Fibroblast of the aortic adventitia (primary cell): ENCODE data around the gene ELAVL3. TPM values are rescaled to one million over a fixed set of nuclear protein-coding genes. Genes with fewer than 3 reads are reported as not detected.
"Not testable (repeated sequence)": the region's sequence is repeated elsewhere in the genome, so short reads cannot be mapped to it uniquely, and the experiment has no call there.

Experiments used
- DNase-seq: peaks from one replicate; pipeline ENCODE4 v3.0.0-alpha.2; 2010; ENCODE audit warnings: low read depth
- H3K4me3 ChIP-seq: 2 replicates; pipeline ENCODE4 v1.5.1; 2011; ENCODE audit warnings: low read depth, mild to moderate bottlenecking, control low read depth, low read length, moderate library complexity
- CTCF ChIP-seq: IDR thresholded peaks from 2 replicates; pipeline ENCODE4 v1.5.1; 2011; ENCODE audit warnings: mild to moderate bottlenecking, low read length, control low read depth, inconsistent platforms; ENCODE audit not compliant: insufficient read depth
- small RNA-seq: library from RNA; depleted of rRNA; stranded (forward); fragments of <200 nt; gene quantifications from one replicate; pipeline ENCODE3, GENCODE V24; 2012
- total RNA-seq: library from RNA; depleted of rRNA; stranded (reverse); fragments of >200 nt; gene quantifications from 2 replicates; pipeline ENCODE4 v1.2.3, GENCODE V29; 2012; ENCODE audit warnings: low replicate concordance

Gene ELAVL3
- total RNA-seq, 1 donor: 0.45 TPM

GRCh38 chr19:11408591-11408990, 72.3 kb downstream of the ELAVL3 start:
- H3K4me3 ChIP-seq: no peak overlapping the region
- TF ChIP-seq CTCF: no peak
- DNase-seq: no peak

GRCh38 chr19:11406703-11407236, 74.1 kb downstream of the ELAVL3 start:
- DNase-seq, H3K4me3 ChIP-seq: not testable (repeated sequence)

GRCh38 chr19:11405846-11406643, 74.8 kb downstream of the ELAVL3 start:
- H3K4me3 ChIP-seq: no peak overlapping the region
- DNase-seq: no peak

GRCh38 chr19:11404588-11405222, 76.1 kb downstream of the ELAVL3 start:
- TF ChIP-seq CTCF: no peak
- DNase-seq: no peak
- no peak overlapping the region for H3K4me3 ChIP-seq

More at GRCh38 chr19:11405846-11406643, 74.8 kb downstream of the ELAVL3 start:
- TF ChIP-seq CTCF: peak; percentile 47

GRCh38 chr19:11401808-11402543, 78.9 kb downstream of the ELAVL3 start:
- H3K4me3 ChIP-seq: no peak overlapping the region
- TF ChIP-seq CTCF: no peak
- DNase-seq: no peak

Small RNAs within 50 kb of the gene (small RNA-seq; reads per million reads assigned to genes)
- gene MIR7974 (0.19 reads per million), gene RF00019 (not detected), gene RN7SL833P (not detected)

Other genes with a start within 250 kb of the ELAVL3 start
- gene ANGPTL8, start 241.4 kb downstream of the ELAVL3 start, total RNA-seq: not detected in 2 replicates
- 13.6 and 19.7 TPM in 2 replicates for gene DOCK6, start 218.5 kb downstream of the ELAVL3 start, total RNA-seq
- gene TSPAN16, start 184.9 kb downstream of the ELAVL3 start, total RNA-seq: not detected in 2 replicates
- 9.4 and 16.3 TPM in 2 replicates for gene RAB3D, start 141.4 kb downstream of the ELAVL3 start, total RNA-seq
- gene TMEM205, start 134.8 kb downstream of the ELAVL3 start, total RNA-seq: 56.8 and 79.6 TPM in 2 replicates
- gene CCDC159, start 134.5 kb downstream of the ELAVL3 start, total RNA-seq: 12.2 and 13.2 TPM in 2 replicates
- gene PLPPR2, start 125.6 kb downstream of the ELAVL3 start, total RNA-seq: 9.4 and 14.3 TPM in 2 replicates
- gene SWSAP1, start 106.4 kb downstream of the ELAVL3 start, total RNA-seq: 0.41 and 0.45 TPM in 2 replicates
- 8.3 and 11.4 TPM in 2 replicates for gene EPOR, start 96.7 kb downstream of the ELAVL3 start, total RNA-seq
- gene RGL3, start 61.7 kb downstream of the ELAVL3 start, total RNA-seq: 0.41 and 2.3 TPM in 2 replicates
- 0.08 and 0.45 TPM in 2 replicates for gene ODAD3, start 45.9 kb downstream of the ELAVL3 start, total RNA-seq
- gene PRKCSH, start 45.4 kb downstream of the ELAVL3 start, total RNA-seq: 113 and 115 TPM in 2 replicates
- 3.2 and 5.9 TPM in 2 replicates for gene ZNF653, start 24.8 kb upstream of the ELAVL3 start, total RNA-seq
- gene ECSIT, start 48.1 kb upstream of the ELAVL3 start, total RNA-seq: 26.3 and 35.5 TPM in 2 replicates
- 2.2 and 4.2 TPM in 2 replicates for gene CNN1, start 57.8 kb upstream of the ELAVL3 start, total RNA-seq
- 17.9 and 33.5 TPM in 2 replicates for gene ELOF1, start 78.2 kb upstream of the ELAVL3 start, total RNA-seq
- gene ACP5, start 96.6 kb upstream of the ELAVL3 start, total RNA-seq: 0.09 and 1.4 TPM in 2 replicates
- 11.7 and 17.3 TPM in 2 replicates for gene ZNF627, start 116.4 kb upstream of the ELAVL3 start, total RNA-seq